ENCODE data around the gene MACO1. TPM values are rescaled to one million over a fixed set of nuclear protein-coding genes. Genes with fewer than 3 reads are reported as not detected.

Gene MACO1
- total RNA-seq, 1 experiment from 2014 or later = 22.9 TPM

- no TSS peak for BruUV-seq (replicated peaks)
- no peak overlapping the region for H3K4me3 ChIP-seq (ENCODE audit: low read depth, low read length, poor library complexity, severe bottlenecking)
- intact Hi-C loops (cut with micrococcal nuclease; ENCODE audit: unreplicated experiment) = no loop called here
Measured at GRCh38 chr1:25528881-25529517, 98.3 kb downstream of the MACO1 start.

GRCh38 chr1:25529518-25530185, 99.0 kb downstream of the MACO1 start:
- H3K27me3 ChIP-seq (replicated peaks; ENCODE audit: insufficient read depth, low read depth, low read length, poor library complexity) = no peaks in the 10 kb centered on the region
- H3K36me3 ChIP-seq (ENCODE audit: insufficient read depth, low read length, poor library complexity, severe bottlenecking) = no peaks in the 10 kb centered on the region
- DNase-seq (ENCODE audit: low spot score) = no peak
- POLR2A ChIA-PET (ENCODE audit: low non-redundant PET) = no interaction called here
- TF ChIP-seq EZH2 (IDR thresholded peaks at IDR 0.05; ENCODE audit: borderline replicate concordance, low read depth, low read length, poor library complexity, severe bottlenecking) (no peak), CTCF (conservative IDR thresholded peaks at IDR 0.05; ENCODE audit: low read depth, low read length) (no peak)
- no peak overlapping the region for H3K27ac ChIP-seq (ENCODE audit: low read depth, low read length, poor library complexity, severe bottlenecking)
- intact Hi-C loops (cut with micrococcal nuclease; ENCODE audit: unreplicated experiment) = no loop called here
- no peaks in the 10 kb centered on the region for H3K9me3 ChIP-seq (ENCODE audit: low read depth, low read length, poor library complexity, severe bottlenecking)
- H3K4me3 ChIP-seq (ENCODE audit: low read depth, low read length, poor library complexity, severe bottlenecking) = no peak overlapping the region
- no TSS peak for BruUV-seq (replicated peaks)
- H3K4me1 ChIP-seq (ENCODE audit: insufficient read depth, low read length, poor library complexity, severe bottlenecking) = no peaks in the 10 kb centered on the region
- CTCF ChIA-PET = no interaction called here

More at GRCh38 chr1:25528881-25529517, 98.3 kb downstream of the MACO1 start:
- no peak for TF ChIP-seq EZH2 (IDR thresholded peaks at IDR 0.05; ENCODE audit: borderline replicate concordance, low read depth, low read length, poor library complexity, severe bottlenecking)
- TF ChIP-seq CTCF (conservative IDR thresholded peaks at IDR 0.05; ENCODE audit: low read depth, low read length) = no peak
- POLR2A ChIA-PET (ENCODE audit: low non-redundant PET) = no interaction called here
- Histone ChIP-seq H3K9me3 (ENCODE audit: low read depth, low read length, poor library complexity, severe bottlenecking) (no peaks in the 10 kb centered on the region), H3K27ac (ENCODE audit: low read depth, low read length, poor library complexity, severe bottlenecking) (no peak overlapping the region), H3K36me3 (ENCODE audit: insufficient read depth, low read length, poor library complexity, severe bottlenecking) (no peaks in the 10 kb centered on the region), H3K27me3 (replicated peaks; ENCODE audit: insufficient read depth, low read depth, low read length, poor library complexity) (no peaks in the 10 kb centered on the region), H3K4me1 (ENCODE audit: insufficient read depth, low read length, poor library complexity, severe bottlenecking) (no peaks in the 10 kb centered on the region)
- no peak for DNase-seq (ENCODE audit: low spot score)
- CTCF ChIA-PET = no interaction called here

GRCh38 chr1:25530186-25531081, 99.7 kb downstream of the MACO1 start:
- intact Hi-C loops (cut with micrococcal nuclease; ENCODE audit: unreplicated experiment) = no loop called here
- H3K4me1 ChIP-seq (ENCODE audit: insufficient read depth, low read length, poor library complexity, severe bottlenecking) = no peaks in the 10 kb centered on the region
- no peaks in the 10 kb centered on the region for H3K9me3 ChIP-seq (ENCODE audit: low read depth, low read length, poor library complexity, severe bottlenecking)
- ChIA-PET CTCF (no interaction called here), POLR2A (ENCODE audit: low non-redundant PET) (no interaction called here)
- TF ChIP-seq EZH2 (IDR thresholded peaks at IDR 0.05; ENCODE audit: borderline replicate concordance, low read depth, low read length, poor library complexity, severe bottlenecking) = no peak
- no peak for TF ChIP-seq CTCF (conservative IDR thresholded peaks at IDR 0.05; ENCODE audit: low read depth, low read length)
- no peak for DNase-seq (ENCODE audit: low spot score)
- BruUV-seq (replicated peaks) = no TSS peak
- no peak overlapping the region for H3K4me3 ChIP-seq (ENCODE audit: low read depth, low read length, poor library complexity, severe bottlenecking)
- no peaks in the 10 kb centered on the region for H3K27me3 ChIP-seq (replicated peaks; ENCODE audit: insufficient read depth, low read depth, low read length, poor library complexity)
- H3K36me3 ChIP-seq (ENCODE audit: insufficient read depth, low read length, poor library complexity, severe bottlenecking) = no peaks in the 10 kb centered on the region
- H3K27ac ChIP-seq (ENCODE audit: low read depth, low read length, poor library complexity, severe bottlenecking) = no peak overlapping the region
